GM21825 (cell line): ENCODE results near the gene KLF16.

ENCODE experiments used
- ATAC-seq: cut with Tn5 transposase; IDR thresholded peaks from one replicate; pipeline ENCODE4 v1.9.1; 2021; ENCODE audit warnings: mild to moderate bottlenecking, moderate library complexity; ENCODE audit not compliant: unreplicated experiment

The KLF16 gene

DNA sequence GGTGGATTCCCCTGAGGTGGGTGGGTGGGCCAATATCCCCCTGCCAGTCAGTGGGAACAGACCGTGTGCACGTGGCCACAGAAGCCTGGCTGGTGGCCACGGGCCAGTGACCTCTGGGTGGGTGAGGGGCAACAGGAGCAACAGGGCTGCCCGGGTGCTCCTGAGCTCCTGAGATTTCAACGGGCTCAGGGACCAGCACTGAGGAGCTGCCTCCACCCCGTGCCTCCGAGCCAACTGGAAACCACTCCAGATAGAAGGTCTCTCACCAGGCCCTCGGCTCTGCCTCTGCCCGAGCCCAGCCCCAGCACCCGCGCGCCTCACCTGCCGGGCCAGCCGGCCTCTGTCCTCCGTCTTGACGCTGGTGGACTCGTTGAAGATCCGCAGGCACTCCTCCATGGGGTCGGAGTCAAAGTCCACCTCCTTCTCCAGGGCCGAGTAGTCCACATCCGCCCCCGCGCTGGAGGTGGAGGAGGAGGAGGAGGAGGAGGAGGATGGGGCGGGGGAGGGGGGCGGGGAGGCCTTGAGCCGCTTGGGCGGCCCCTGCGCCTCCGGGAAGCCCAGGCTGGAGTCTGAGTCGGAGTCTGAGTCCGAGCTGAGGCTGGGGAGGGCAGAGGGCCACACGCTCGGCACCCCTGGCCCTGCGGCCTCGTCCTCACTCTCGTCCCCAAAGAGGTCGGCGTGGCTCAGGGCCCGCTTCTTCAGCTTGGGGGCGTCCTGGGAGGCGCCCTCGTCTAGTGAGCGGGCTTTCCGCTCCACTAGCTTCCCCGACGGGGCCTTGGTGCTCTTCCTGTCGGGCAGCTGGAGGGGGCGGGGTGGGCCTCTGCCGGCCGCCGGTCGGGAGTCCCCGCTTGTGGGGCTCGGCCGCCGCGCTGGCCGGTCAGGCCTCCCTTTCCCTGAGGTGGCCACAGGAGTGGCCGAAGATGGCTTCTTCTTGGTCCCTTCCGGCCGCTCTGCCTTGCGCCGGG, 36.5 kb downstream of the KLF16 start:
- ATAC-seq = no peak

- ATAC-seq = no peak
Observed at GRCh38 chr19:1825909-1826556, 37.3 kb downstream of the KLF16 start.

DNA sequence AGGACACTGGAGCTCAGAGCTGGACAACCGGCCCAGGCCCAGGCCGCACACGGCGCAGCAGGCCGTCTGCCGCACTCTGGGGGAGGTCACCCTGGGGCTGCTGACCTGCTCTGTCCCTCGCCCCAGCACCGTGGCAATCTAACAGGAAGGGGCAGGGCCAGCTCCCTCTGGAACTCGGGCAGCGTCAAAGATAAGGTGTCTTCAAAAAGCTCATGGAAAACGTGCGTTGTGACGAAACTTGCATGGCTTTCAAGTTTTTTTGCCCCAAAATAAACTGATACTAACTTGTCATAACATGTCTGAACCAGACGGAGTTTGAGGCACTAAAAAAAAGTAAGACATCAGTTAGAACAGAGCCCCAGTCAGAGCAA, 39.1 kb downstream of the KLF16 start:
- ATAC-seq = no peak

DNA sequence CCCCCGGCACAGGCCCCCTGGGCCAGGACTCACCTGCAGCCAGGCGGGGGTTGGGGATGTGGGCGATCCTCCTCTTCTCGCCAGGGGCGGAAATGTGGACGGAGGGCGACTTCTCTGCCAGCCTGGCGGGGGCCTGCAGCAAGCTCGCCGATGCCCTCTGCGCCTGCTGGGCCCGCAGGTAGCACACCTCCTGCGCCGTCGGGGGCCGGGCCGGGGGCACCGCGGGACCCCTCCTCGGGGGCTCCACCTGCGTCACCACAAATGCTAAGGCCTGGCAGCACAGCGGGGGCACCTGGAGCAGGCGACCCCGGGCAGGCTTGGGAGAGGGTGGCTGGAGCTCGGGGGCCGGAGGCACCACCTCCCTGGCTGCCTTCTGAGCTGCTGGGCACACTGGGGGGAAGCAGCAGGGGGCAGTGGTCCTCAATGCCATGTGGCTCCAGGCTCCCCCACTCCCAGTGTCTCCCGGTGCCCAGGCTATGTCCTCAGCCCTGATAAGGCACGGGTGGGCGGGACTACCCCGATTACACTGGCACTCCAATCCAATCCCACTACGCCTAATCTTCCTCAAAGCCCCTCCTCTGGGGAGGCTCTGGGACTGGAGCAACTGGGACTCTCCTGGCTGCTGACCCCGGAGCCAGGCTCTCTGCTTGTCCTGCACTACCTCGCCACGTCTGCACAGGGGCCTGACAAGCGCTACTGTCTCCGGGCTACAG, 39.7 kb downstream of the KLF16 start:
- no peak for ATAC-seq

GRCh38 chr19:1823020-1823419, 40.4 kb downstream of the KLF16 start:
- no peak for ATAC-seq

GRCh38 chr19:1822210-1822609, 41.2 kb downstream of the KLF16 start:
- no peak for ATAC-seq

DNA sequence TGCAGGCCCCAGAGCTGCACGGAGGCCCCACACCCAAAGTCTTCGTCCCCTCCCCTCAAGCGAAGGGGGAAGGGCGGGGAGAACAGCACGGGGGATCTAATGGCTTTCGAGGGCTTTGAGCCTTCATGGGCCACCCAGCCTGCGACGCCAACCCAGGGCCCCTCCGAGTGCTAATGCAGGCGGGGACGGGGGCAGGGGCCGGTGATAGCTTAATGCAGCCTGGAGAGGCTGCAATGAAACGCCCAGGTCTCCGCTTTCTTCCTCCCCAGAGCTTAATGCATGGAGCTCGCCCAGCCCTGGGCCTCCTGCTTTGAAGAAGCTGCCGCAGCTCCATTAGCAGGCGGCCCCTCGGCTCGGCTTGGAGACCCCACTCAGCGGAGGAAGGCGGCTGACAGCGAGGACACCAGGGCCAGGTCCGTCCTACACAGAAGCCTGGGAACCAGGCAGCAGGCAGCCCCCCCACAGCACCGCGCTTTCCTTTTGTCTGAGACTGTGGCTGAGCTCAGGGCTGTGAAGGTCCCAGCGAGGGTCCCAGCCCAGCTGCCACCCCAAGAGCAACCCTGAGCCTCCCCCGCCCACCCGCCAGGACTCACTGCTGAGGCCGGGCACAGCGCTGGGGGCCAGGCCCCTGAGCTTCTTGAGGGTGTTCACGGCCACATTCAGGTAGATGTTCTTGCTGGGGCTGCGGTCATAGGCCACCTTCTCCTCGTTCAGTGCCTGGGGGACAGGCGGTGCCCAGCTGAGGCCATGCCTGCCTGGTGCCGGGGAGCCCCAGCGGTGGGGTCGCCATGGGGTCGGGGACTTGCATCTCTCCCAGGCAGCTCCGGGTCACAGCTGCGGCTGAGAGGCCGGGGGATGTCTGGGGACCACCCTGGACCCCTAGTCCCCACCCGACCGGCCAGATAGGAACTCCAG, 43.8 kb downstream of the KLF16 start:
- no peak for ATAC-seq

DNA sequence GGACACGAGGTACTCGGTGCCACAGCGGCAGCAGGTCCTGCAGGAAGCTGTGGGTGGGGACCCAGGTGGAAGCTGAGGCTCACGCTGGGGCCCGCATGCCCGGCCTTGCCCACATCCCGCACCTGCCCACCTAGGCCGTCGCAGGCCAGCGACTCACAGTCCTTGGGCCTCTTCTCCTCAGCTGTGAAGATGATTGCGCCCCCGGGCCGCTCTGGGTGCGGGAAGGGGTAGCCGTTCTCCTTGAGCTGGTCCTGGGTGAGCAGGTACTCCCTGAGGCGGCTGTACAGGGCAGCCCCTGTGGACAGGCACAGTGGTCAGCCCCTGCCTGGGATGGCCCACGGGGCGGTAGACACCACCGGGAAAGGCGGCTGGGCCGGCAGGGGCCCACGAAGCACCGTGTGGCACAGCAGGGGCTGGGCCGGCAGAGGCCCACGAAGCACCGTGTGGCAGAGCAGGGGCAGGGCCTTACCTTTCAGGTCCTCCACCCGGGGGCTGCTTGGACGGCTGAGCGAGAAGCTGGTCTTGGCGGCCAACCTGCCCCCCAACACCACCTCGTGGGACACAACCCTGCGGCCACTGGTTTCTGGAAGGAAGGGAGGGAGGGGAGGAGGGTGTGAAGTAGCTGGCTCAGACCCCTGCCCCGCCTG, 44.7 kb downstream of the KLF16 start:
- ATAC-seq = no peak

GRCh38 chr19:1817553-1818179, 45.7 kb downstream of the KLF16 start:
- no peak for ATAC-seq

DNA sequence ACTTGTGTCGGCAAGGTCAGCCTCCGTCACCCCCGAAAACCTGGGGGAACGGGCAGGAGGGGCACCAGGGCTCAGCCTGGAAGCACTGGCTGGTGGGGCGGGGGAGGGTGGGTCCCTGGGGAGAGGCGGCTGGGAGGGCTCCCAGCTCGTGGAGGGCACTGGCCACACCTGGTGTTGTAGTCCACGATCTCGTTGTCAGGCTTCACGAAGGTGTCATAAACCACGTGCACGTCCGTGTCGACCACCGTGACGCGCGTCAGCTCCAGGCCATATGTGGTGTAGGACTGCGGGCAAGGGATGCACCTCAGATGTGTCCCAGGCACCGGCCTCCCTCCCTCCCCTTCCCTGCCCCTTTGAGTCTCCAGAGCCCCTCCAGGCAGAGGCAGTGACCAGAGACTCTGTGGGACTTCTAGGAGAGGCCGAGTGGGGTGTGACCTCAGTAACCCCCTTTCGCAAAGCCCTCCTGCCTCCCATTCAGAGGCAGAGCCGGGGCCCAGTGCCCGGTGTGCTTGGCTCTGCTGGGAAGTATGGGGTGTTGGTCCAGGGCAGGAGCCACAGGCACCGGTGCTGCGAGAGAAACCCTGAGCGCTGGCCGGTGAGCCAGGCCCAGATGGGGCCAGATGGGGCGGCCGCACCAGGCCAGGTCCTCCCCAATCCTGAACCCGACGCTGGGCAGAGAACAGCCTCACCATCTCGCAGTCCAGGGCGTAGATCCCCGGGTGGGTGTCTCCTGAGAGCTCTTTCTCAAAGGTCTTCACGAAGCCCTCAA, 46.7 kb downstream of the KLF16 start:
- no peak for ATAC-seq

DNA sequence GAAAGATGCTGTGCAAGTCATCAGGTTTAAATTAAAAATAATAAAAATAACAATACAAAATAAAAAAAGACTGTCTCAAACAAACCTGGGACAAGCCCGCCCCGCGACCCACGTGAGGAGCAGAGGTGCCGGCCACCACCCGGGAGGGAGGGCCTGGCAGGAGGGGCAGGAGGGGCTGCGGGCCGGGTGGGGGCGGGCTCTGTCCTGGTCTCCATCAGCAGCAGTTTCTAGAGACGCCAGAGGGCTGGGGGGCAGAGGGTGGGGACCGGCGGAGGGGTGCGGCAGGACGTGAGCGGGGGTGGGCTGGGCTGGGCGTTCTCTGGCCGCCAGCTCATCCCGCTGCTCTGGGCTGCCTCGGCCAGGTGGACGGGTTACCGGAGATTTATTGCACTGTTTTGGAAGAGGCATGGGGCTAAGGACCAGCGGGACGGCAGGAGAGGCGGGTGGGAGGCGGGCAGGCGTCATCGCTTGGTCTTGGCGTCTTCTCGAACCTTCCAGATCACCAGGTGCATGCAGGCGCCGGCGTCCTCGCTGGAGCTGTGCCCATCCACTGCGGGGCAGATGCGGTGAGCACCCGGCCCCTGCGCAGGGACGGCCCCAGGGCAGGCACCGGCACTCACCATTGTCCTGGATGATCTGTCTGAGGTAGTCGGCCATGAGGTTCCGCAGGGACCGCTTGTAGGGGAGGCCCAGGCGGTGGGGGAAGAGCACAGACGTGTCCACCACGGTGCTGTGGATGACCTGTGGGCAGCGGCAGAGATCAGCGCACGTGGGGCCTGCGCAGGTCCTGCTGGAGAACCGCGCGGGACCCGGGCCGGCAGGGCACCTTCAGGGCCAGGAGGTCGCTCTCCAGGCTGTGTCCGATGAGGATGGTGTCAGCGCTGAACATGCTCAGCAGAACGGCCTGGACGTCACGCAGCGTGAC, 47.5 kb downstream of the KLF16 start:
- no peak for ATAC-seq

GRCh38 chr19:1814833-1815604, 48.4 kb downstream of the KLF16 start:
- ATAC-seq = no peak

DNA sequence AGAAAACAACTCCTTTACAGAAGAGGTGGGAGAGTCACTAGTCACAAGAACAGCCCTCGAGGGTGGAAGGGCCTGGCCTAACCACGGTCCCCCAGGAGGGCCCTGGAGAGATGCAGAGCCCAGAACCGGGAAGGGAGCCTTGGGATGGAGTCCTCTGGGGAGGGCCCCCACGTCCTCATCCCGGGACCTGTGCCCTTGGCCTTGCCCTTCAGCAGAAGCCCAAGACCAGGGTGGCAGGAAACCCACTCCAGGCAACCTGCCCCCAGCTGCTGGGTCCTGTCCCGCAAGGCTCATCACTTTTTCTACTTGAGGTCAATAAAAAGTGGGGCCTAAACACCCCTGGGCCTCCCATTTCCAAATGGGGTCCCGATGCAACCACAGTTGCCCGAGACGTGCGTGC, 49.0 kb downstream of the KLF16 start:
- ATAC-seq = no peak

DNA sequence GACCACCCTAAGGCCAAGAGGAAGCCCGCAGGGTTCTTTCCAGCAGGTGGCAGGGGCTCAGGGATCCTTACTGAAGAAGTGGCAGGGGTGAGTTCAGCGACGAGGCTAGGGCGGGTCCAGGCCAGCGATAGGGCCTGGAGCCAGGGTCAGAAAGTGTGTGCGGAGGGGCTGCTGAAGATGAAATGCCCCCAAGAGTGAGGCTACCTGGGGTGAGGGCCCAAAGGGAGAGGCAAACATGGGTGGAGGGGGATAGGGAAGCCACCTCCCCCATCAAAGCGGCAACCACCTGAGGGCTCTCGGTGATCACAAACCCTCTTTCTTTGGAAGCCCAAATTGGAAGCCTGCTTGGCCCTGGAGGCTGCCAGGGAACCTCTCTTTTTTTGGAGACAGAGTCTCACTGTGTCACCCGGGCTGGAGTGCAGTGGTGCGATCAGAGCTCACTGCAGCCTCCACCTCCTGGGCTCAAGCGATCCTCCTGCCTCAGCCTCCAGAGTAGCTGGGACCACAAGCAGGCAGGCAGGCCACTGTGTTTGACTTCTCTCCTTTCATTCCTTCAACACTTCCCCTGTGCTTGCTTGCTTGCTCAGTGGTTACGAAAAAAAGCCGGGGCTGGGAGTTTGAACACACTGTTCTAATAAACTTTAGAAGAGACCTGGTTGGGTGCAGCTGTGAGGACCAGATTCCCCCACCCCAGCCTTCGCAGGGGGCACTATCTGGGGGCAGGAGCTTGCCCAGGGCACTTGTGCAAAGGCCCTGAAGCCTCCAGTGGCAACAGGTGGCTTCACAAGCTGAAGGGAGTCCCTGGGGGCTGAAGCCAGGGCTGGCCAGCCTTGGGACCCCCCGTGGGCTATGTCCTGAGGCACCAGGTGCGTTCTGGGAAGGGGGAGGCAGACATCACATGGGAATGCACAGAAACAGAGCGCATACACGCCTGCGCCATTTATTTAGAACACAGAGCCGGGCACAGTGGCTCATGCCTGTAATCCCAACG, 49.9 kb downstream of the KLF16 start:
- ATAC-seq = no peak

DNA sequence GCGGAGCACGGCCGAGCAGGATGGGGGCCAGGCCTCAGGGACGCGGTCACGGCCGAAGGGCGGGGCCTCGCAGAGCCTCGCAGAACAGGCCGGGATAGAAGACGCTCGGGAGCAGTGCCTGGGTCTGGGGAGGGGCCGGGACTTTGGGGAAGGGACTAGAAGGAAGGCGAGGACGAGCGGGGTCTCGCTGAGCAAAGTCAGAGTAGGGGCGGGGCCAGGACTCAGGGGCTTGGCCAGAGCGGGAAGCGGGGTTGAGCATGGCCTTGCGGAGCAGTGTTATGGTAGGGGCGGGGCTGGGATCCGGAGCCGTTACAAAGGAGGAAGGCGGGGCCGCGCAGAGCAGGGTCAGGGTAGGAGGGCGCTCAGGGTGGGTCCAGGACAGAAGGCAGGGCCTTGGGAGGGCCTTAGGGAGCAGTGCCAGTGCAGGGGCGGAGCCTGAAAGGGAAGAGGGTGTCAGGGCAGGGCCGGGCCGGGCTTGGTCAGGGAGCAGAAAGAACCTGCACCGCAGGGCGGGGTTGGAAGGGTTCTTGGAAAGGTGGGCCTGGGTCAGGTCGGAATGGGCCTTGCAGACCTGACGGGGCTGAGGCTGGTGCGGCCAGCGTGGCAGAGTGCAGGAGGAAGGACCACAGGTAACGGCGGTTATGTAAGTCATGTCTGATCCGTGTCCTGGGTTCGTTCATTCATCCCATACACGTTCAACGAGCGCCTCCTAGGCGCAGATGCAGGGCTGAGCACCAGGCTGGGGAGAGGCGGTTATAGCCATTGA, 50.8 kb downstream of the KLF16 start:
- ATAC-seq = peak; percentile 74
